Measurements from ENCODE around the gene GOLGB1. TPM values are rescaled to one million over a fixed set of nuclear protein-coding genes. Genes with fewer than 3 reads are reported as not detected.

Gene GOLGB1
- total RNA-seq, 1 experiment from 2014 or later = 31.3 TPM

DNA sequence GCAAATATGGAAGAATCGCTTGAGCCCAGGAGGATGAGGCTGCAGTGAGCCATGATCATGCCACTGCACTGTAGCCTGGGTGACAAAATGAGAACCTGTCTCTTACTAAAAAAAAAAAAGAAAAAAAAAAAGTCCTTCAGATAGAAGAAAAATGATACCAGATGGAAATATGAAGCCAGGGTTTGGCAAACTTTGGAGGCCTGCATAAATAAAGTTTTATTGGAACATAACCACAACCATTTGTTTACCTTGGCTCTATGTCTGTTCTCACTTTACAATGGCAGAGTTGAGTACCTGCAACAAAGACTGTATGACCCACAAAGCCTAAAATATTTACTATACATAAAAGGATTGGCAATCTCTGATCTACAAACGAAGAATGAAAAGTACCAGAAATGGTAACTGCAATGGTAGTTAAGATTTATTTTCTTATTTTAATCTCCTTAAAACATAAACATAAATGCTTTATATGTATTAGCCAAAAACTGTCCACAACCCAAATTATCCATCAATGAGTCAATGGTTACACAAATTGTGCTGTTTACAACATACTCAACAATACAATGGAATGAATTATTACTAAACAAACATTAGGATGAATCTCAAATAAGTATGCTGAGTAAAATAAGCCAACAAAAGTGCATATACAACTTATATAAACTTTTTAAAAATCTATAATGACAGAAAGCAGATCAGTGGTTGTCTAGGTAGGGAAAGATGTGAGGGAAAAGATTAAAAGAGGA is 41.8 kb downstream of the GOLGB1 start:
- no peaks in the 10 kb centered on the region for H3K27me3 ChIP-seq (ENCODE audit: insufficient read depth, low read length)
- ChIA-PET RAD21 (ENCODE audit: low non-redundant PET in 1 of 2, low total read pairs in 2 of 2, uncharacterized antibody in 2 of 2, unreplicated experiment in 2 of 2) (no interaction called here), CTCF (no interaction called here), POLR2A (no interaction called here)
- intact Hi-C loops (cut with micrococcal nuclease) = no loop called here
- no peaks in the 10 kb centered on the region for H3K9me3 ChIP-seq (ENCODE audit: control insufficient read depth in 1 of 2, insufficient read depth in 1 of 2, low read depth in 1 of 2, low read length in 2 of 2)
- H2AFZ ChIP-seq (ENCODE audit: low read depth, low read length, poor library complexity, severe bottlenecking) = no peak overlapping the region
- no TSS peak for BruUV-seq (replicated peaks)
- H3K9me2 ChIP-seq (ENCODE audit: insufficient read depth) = no peaks in the 10 kb centered on the region
- H3K4me1 ChIP-seq (ENCODE audit: control insufficient read depth in 1 of 2, insufficient read depth in 2 of 2, low read length in 2 of 2) = no peaks in the 10 kb centered on the region
- H3K36me3 ChIP-seq (ENCODE audit: control insufficient read depth in 1 of 2, insufficient read depth in 2 of 2, low read length in 2 of 2) = 0 out of 4 replicates have a peak, but pooled peaks cover 0 to 3% of the 10 kb centered on the region in 2 experiments
- H4K20me1 ChIP-seq (ENCODE audit: insufficient read depth) = no peaks in the 10 kb centered on the region
- H3K4me2 ChIP-seq (ENCODE audit: low read length) = no peak overlapping the region
- H3K4me3 ChIP-seq (replicated peaks in 1 of 2; ENCODE audit: low read depth in 1 of 2, low read length in 2 of 2) = no peak overlapping the region
- TF ChIP-seq, protein P1, sequence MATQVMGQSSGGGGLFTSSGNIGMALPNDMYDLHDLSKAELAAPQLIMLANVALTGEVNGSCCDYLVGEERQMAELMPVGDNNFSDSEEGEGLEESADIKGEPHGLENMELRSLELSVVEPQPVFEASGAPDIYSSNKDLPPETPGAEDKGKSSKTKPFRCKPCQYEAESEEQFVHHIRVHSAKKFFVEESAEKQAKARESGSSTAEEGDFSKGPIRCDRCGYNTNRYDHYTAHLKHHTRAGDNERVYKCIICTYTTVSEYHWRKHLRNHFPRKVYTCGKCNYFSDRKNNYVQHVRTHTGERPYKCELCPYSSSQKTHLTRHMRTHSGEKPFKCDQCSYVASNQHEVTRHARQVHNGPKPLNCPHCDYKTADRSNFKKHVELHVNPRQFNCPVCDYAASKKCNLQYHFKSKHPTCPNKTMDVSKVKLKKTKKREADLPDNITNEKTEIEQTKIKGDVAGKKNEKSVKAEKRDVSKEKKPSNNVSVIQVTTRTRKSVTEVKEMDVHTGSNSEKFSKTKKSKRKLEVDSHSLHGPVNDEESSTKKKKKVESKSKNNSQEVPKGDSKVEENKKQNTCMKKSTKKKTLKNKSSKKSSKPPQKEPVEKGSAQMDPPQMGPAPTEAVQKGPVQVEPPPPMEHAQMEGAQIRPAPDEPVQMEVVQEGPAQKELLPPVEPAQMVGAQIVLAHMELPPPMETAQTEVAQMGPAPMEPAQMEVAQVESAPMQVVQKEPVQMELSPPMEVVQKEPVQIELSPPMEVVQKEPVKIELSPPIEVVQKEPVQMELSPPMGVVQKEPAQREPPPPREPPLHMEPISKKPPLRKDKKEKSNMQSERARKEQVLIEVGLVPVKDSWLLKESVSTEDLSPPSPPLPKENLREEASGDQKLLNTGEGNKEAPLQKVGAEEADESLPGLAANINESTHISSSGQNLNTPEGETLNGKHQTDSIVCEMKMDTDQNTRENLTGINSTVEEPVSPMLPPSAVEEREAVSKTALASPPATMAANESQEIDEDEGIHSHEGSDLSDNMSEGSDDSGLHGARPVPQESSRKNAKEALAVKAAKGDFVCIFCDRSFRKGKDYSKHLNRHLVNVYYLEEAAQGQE (IDR thresholded peaks at IDR 0.05; ENCODE audit: low read depth) = no peak
- TF ChIP-seq POLR2A (IDR thresholded peaks at IDR 0.05; ENCODE audit: borderline replicate concordance, extremely low read depth, insufficient read depth, insufficient read length) = no peak
- no peak for TF ChIP-seq EZH2phosphoT487 (IDR thresholded peaks at IDR 0.05; ENCODE audit: borderline replicate concordance)
- TF ChIP-seq YY1 (IDR thresholded peaks at IDR 0.05; ENCODE audit: extremely low read depth, insufficient replicate concordance, low read depth, low read length) = no peak
- TF ChIP-seq, protein P2, sequence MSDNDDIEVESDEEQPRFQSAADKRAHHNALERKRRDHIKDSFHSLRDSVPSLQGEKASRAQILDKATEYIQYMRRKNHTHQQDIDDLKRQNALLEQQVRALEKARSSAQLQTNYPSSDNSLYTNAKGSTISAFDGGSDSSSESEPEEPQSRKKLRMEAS (IDR thresholded peaks at IDR 0.05) = no peak
- TF ChIP-seq SRF (IDR thresholded peaks at IDR 0.05; ENCODE audit: low read depth) = no peak
- no peak for TF ChIP-seq ZNF274 (IDR thresholded peaks at IDR 0.05; ENCODE audit: low read depth, low read length)
- no peak for TF ChIP-seq ELF1 (IDR thresholded peaks at IDR 0.05; ENCODE audit: borderline replicate concordance, low read depth)
- TF ChIP-seq, protein P3, sequence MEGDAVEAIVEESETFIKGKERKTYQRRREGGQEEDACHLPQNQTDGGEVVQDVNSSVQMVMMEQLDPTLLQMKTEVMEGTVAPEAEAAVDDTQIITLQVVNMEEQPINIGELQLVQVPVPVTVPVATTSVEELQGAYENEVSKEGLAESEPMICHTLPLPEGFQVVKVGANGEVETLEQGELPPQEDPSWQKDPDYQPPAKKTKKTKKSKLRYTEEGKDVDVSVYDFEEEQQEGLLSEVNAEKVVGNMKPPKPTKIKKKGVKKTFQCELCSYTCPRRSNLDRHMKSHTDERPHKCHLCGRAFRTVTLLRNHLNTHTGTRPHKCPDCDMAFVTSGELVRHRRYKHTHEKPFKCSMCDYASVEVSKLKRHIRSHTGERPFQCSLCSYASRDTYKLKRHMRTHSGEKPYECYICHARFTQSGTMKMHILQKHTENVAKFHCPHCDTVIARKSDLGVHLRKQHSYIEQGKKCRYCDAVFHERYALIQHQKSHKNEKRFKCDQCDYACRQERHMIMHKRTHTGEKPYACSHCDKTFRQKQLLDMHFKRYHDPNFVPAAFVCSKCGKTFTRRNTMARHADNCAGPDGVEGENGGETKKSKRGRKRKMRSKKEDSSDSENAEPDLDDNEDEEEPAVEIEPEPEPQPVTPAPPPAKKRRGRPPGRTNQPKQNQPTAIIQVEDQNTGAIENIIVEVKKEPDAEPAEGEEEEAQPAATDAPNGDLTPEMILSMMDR (IDR thresholded peaks at IDR 0.05 in 2 of 3, conservative IDR thresholded peaks at IDR 0.05 in 1 of 3; ENCODE audit: borderline replicate concordance in 1 of 3, insufficient read depth in 1 of 3, low read depth in 2 of 3, low read length in 2 of 3) = no peak
- TF ChIP-seq SP1 (IDR thresholded peaks at IDR 0.05; ENCODE audit: low read depth) = no peak
- no peak for TF ChIP-seq CEBPB (IDR thresholded peaks at IDR 0.05; ENCODE audit: low read depth)
- TF ChIP-seq EGR1 (IDR thresholded peaks at IDR 0.05; ENCODE audit: low read depth) = no peak
- no peak for TF ChIP-seq FOSL1 (IDR thresholded peaks at IDR 0.05; ENCODE audit: low read depth)
- no peak for TF ChIP-seq EZH2 (IDR thresholded peaks at IDR 0.05)
- TF ChIP-seq ZFX (IDR thresholded peaks at IDR 0.05) = no peak
- TF ChIP-seq SIN3A (IDR thresholded peaks at IDR 0.05; ENCODE audit: low read depth) = no peak
- TF ChIP-seq, protein P4, sequence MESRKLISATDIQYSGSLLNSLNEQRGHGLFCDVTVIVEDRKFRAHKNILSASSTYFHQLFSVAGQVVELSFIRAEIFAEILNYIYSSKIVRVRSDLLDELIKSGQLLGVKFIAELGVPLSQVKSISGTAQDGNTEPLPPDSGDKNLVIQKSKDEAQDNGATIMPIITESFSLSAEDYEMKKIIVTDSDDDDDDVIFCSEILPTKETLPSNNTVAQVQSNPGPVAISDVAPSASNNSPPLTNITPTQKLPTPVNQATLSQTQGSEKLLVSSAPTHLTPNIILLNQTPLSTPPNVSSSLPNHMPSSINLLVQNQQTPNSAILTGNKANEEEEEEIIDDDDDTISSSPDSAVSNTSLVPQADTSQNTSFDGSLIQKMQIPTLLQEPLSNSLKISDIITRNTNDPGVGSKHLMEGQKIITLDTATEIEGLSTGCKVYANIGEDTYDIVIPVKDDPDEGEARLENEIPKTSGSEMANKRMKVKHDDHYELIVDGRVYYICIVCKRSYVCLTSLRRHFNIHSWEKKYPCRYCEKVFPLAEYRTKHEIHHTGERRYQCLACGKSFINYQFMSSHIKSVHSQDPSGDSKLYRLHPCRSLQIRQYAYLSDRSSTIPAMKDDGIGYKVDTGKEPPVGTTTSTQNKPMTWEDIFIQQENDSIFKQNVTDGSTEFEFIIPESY (IDR thresholded peaks at IDR 0.05; ENCODE audit: extremely low read depth, insufficient replicate concordance, low read length) = no peak
- no peak for TF ChIP-seq POLR2AphosphoS5 (IDR thresholded peaks at IDR 0.05; ENCODE audit: low read depth, low read length)
- no peak for TF ChIP-seq TCF7L2 (IDR thresholded peaks at IDR 0.05; ENCODE audit: borderline replicate concordance, extremely low read depth, insufficient read depth, insufficient read length)
- no peak for TF ChIP-seq CBX3 (IDR thresholded peaks at IDR 0.05; ENCODE audit: low read depth)
- H3K79me2 ChIP-seq (ENCODE audit: insufficient read depth, low read length) = no peaks in the 10 kb centered on the region
- no peak overlapping the region for H3K27ac ChIP-seq (ENCODE audit: low read depth, low read length)
- ATAC-seq = no peak
- no peak overlapping the region for H3K9ac ChIP-seq (ENCODE audit: low read length)
- no peak for DNase-seq (ENCODE audit: low read depth, low spot score)
